Measurements from ENCODE around the gene IL1RAP.

The IL1RAP gene

DNA sequence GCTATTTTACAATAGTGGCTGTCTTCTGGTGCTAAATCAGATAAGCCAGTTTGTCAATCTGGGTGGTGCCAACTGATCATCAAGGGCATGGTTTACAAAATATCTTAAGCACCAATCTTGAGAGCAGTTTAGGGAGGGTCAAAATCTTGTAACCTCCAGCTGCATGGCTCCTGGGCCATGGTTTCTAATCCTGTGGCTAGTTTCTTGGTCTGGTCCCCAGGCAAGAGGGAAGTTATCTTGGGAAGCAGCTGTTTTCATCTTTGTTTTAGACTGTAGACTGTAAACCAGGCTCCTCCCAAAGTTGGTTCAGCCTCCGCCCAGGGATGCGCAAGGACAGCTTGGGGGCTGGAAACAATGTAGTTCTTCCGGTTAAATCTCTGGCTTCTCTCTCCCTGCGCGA is 166.8 kb downstream of the IL1RAP start:
- no peak for DNase-seq

DNA sequence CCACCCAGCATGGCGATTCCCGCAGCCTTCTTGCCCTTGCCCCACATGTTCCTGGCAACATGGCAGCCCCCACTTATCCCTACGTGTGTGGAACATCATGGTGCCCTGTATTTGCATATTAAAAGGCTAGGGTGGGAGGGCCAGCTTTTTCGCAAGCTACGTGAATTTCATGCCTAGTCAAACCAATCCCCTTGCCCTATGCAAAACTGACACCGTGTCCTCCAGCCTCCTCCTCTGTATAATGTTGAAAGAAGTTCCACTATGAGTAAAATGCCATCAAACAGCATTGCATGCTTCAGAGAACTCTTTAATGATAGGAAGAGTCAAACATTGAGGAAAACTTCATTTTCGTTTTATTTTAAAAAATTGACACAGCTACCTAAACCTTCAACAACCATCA is 170.9 kb downstream of the IL1RAP start:
- no peak for DNase-seq

DNA sequence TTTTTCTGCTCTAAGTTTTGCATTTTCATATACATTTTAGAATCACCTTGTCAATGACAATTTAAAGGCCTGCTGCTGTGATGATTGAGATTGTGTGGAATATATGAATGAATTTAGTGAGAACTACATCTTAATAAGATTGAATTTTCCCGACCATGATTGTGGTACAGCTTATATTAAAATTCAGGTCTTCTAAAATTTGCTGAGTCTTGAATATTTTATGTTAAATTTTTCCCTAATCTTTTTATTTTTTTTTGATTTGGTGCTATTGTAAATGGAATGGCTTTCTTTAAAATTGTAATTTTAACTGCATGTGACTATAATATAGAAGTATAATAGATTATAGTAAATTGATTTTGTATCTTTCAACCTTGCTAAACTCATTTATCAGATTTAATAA is 172.1 kb downstream of the IL1RAP start:
- no peak for DNase-seq

DNA sequence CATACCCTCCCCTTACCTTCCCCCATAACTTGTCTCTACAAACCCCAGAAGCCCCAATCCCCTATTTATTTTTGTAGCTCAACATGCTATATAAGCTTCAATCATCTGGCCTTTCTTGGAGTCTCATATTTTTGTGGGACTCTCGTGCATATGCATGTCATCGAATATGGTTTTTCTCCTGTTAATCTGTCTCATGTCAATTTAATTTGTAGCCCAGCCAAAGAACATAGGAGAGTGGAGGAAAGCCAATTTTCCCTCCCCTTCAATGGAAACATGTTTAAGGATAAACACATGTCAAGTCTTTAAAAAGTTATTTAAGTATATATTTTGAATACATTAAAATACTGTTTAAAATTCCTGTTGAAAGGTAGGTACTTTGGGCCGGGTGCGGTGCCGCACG is 176.4 kb downstream of the IL1RAP start:
- DNase-seq, result no peak

DNA sequence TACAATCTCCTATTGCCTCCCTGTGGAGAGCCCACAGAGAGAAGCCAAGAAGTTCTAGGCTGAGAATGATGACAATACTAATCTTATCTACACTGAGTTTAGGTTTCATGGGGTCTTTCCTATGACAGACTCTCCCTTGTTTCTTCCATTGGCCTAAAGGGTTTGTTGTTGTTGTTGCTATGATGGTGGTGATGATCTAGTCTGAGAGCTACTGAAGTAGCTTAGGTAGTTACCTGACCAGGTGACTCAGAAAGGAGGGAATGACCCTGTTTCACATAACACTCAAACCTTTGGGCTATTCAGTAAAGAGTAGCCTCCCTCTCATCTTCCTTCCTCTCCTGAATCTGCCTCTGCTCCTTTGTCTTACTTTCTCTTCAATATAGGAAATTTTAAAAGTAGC is 178.4 kb downstream of the IL1RAP start:
- no peak for DNase-seq

DNA sequence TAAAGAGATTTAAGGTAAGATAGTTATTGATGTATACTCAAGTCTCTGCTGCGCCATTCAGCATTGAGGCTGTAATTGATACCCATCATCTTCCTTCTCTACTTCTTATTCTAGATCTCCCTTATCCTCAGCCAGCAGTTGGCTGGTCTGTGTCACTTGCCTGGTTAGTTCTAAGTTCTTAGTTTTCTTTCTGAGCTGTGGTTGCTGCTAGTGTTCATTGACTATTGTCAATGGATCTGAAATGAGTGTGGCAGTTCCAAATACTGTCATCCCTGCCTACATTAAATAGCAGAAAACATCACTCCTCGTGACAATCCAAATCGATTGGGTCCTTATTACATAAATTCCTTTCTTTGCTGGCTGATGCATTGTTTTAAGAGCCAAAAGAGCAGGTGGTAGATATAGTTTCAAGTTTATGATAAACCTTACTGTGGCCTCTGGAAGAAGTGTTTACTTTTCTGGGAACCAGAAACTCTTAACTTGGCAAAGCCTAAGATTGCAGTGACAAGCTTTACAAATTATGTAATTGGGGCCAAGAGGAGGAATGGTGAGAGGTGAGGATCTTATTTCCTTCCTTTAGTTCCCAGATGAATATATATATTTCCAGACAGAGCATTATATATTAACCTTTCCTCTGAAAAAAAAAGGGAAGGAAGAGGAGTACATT is 180.6 kb downstream of the IL1RAP start:
- DNase-seq, result no peak

DNA sequence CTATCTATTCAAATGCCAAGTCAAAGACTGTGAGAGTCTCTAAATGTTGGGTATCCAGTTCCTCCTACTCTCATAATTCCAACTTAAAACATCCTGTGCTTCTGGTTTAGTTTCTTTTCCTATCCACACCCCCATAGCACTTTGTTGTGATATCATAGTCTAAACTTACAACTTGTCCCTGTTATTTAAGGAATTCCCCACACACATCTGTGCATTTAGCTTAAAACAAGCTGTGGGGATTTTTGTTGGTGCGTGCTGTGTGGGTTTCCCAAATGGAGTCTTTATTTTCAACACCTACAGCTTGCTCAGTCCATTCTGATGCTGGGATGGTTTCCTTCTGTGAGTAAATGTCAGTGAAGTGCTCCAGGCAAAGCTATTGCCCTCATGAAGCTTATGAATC is 181.3 kb downstream of the IL1RAP start:
- DNase-seq, result no peak

DNA sequence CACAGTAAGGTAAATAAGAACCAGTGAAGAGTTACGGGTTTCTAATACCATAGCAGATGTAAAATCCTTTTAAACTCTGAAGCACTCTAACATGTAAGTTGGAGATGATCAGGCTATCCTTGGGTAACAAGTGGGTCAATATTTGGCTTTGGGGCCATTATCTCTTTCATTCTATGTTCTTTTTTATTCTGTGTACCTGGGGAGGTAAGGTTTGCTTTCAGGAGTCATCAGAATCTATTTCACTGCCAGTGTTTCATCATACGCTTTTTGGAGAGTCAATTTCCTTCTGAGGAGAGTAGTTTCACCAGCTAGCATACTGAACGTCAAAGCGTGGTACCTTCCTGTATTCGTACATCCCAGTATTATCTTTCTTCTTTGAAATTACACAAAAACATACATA is 182.1 kb downstream of the IL1RAP start:
- DNase-seq, result no peak

DNA sequence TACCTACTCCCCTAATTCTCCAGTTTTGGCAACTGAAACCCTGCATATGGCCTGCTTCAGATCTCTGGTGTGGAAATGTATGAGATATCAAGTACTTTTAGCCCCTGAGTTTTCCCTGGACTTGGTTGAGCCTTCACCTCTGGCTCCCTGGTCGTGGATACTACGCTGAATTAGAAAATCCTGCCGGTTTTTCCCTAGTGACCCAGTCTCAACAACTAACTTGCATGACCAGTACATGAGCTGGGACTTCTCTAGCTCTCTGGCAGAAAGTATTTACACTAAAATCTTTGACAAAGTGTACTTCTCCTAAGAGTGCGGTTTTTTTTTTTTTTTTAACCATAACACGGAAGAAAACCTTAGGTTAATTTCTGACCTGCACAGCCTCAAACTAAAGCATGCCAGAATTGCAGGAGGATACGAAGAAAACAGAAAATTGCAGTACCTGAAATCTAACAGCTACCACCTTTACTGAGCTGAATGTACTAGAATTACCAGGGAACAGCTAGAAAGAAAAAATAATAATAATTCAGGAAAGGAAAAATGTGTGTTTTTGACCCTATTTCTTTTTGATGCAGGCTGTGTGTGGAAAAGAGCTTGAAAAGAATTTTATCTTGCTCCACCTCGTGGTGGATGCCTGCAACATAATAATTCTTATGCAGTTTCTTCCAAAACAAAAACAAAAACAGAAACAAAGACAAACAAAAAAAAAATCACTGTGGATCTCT is 183.1 kb downstream of the IL1RAP start:
- peak; percentile 33 for DNase-seq

DNA sequence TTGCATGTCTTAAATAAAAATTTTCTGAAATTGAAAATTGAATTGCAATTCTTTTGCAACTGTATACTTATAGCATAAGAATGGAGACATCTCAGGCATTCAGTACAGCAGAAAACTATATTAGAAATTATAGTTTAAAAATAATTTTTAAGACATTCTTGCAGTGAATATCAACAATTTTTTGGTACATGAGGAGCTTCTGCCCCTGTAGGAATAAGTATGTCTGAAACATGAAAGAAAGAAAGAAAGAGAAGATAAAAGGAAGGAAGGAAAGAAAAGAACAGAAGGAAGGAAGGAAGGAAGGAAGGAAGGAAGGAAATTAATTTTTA is 183.6 kb downstream of the IL1RAP start:
- no peak for DNase-seq

DNA sequence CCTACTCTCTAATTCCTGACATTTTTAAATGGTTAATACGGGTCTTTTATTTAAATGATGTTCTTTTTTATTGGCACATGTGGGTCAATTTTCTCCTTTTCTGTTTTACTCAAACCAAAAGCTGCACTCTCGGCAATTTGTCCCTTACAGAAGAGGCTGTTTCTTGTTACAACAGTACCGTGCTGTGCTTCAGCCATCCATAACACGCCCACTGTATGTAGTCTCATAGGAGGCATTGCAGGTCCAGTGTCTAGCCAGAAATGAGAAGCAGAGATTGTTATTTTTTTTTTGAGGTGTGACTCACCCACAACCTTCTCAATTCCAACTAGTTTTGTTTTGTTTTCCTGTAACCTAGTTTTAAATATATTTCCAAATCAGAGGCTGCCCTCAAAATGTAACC is 184.0 kb downstream of the IL1RAP start:
- DNase-seq, result no peak

DNA sequence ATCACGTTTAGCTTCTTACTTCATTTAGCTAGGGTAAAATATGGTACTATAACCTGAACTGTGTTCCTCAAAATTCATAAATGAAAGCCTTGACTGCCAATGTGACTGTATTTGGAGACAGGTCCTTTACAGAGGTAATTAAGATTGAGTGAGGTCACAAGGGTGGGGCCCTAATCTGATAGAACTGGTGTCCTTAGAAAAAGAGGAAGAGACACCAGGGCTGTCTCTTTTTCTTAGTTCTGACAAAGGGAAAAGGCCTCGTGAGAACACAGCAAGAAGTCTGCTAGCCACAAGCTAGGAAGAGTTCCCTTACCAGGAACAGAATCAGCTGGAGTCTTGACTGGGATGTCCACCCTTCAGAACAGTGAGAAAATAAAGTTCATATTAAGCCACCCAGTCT is 185.9 kb downstream of the IL1RAP start:
- DNase-seq, result no peak

DNA sequence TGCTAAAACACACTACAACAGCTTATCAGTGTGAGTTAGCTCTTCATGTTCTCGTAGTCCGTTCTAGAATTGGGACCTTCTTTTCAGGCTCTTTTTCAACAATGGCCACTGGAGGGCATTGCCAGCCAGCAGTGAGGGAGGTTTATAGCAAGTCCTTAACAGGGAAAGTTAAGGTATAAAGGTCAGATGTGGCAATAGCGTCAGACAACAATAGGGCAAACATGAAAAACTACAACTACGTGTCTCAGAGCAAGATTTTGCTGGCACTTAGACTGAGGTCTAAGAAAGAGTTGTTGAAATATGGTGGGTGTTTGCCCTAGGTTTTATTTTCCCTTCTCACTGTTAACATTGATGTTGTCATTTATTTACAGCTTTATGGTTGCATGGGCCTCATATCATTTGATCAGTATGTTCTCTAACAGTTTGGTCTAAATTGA is 187.2 kb downstream of the IL1RAP start:
- DNase-seq, result peak; percentile 49

DNA sequence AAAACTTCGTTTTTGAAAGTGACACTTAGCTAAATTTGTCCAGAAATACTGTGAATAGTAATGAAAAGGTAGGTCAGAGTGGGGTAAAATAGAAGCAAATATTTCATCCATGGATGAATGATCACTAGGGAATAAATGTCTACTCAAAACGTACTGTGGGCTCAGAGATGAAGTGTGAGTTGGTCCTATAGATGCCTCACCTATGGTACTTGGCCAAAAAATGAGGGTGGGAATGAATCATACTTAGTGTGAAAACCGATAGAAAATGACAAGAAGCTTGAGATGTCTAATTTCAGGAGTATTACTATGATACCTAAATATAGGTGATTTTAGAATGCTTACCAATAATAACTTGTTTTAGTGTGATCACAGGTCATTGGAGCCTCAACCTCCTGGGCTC is 192.7 kb downstream of the IL1RAP start:
- DNase-seq, result no peak

Measured in NCI-H774 (cell line).